Right atrium auricular region (tissue), 2 donors: ENCODE data around the gene RNF111. TPM values are rescaled to one million over a fixed set of nuclear protein-coding genes. Genes with fewer than 3 reads are reported as not detected.
"Not testable (repeated sequence)": the region's sequence is repeated elsewhere in the genome, so short reads cannot be mapped to it uniquely, and the experiment has no call there.

Source experiments
- DNase-seq: peaks from one replicate; pipeline ENCODE4 v3.0.0-alpha.2; 2019; ENCODE audit warnings: low spot score
- H3K27ac ChIP-seq, 2 donors: fragments of 200-600 bp; sonication (generic); 1 replicate in 1 of 2; 2 replicates in 1 of 2; pipeline ENCODE4 v1.5.1; 2016 to 2019
- H3K27me3 ChIP-seq, 2 donors: fragments of 200-600 bp; sonication (generic); one replicate each; pipeline versions ENCODE4 v1.5.1 to v1.6.0; 2017 to 2019
- H3K36me3 ChIP-seq: fragments of 200-600 bp; sonication (generic); one replicate; pipeline ENCODE4 v1.5.1; 2016
- H3K4me1 ChIP-seq, 2 donors: fragments of 200-600 bp; sonication (generic); one replicate each; pipeline versions ENCODE4 v1.5.1 to v1.6.0; 2017 to 2019
- H3K4me3 ChIP-seq, 2 donors: fragments of 200-600 bp; sonication (generic); 1 replicate in 1 of 2; 2 replicates in 1 of 2; pipeline ENCODE4 v1.5.1; 2017 to 2019; ENCODE audit warnings: mild to moderate bottlenecking in 1 of 2, moderate library complexity in 1 of 2
- H3K9me3 ChIP-seq, 2 donors: fragments of 200-600 bp; sonication (generic); one replicate each; pipeline ENCODE4 v1.5.1; 2019
- total RNA-seq, 2 donors: library from RNA; depleted of rRNA; stranded (reverse); fragments of >200 nt; gene quantifications; one replicate each; pipeline ENCODE4 v1.1.0, GENCODE V29; 2016
- TF ChIP-seq, protein P1 (sequence below), 2 donors: fragments of 200-600 bp; sonication (generic); IDR thresholded peaks; one replicate each; pipeline ENCODE4 v1.5.1; 2019; ENCODE audit warnings: antibody characterized with exemption in 2 of 2

The RNF111 gene
- total RNA-seq, 2 donors from 2014 or later, result 9.3 to 15.6 TPM

DNA sequence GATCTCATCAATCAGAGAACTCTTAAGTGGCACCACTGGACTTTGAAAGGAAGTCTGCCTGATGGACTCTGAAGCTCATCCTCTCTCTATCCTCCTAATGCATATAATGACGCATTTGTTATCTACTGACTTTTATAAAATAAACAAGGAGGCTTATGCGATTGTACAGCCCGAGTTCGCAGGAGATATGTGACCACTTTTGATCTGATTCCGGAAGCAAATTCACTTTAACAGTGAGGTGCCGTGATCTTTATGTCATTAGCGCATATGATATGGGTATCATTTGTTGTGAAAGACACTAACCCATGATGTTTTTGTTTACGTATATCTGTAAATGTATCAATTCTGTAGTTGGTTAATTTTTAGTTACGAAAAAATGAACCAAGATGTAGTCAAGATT, 427 bp upstream of the RNF111 start:
- Histone ChIP-seq H3K4me3 (peak overlapping the region; percentile 89 to 96), H3K9me3 (no peaks in the 10 kb centered on the region), H3K27me3 (no peaks in the 10 kb centered on the region), H3K36me3 (no peaks in the 10 kb centered on the region), H3K27ac (peak overlapping the region; percentile 92 to 96), H3K4me1 (peaks cover 0 to 15% of the 10 kb centered on the region in 2 donors)
- TF ChIP-seq, protein P1, sequence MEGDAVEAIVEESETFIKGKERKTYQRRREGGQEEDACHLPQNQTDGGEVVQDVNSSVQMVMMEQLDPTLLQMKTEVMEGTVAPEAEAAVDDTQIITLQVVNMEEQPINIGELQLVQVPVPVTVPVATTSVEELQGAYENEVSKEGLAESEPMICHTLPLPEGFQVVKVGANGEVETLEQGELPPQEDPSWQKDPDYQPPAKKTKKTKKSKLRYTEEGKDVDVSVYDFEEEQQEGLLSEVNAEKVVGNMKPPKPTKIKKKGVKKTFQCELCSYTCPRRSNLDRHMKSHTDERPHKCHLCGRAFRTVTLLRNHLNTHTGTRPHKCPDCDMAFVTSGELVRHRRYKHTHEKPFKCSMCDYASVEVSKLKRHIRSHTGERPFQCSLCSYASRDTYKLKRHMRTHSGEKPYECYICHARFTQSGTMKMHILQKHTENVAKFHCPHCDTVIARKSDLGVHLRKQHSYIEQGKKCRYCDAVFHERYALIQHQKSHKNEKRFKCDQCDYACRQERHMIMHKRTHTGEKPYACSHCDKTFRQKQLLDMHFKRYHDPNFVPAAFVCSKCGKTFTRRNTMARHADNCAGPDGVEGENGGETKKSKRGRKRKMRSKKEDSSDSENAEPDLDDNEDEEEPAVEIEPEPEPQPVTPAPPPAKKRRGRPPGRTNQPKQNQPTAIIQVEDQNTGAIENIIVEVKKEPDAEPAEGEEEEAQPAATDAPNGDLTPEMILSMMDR (IDR thresholded peaks at IDR 0.05), result no peak
- no peak for DNase-seq

DNA sequence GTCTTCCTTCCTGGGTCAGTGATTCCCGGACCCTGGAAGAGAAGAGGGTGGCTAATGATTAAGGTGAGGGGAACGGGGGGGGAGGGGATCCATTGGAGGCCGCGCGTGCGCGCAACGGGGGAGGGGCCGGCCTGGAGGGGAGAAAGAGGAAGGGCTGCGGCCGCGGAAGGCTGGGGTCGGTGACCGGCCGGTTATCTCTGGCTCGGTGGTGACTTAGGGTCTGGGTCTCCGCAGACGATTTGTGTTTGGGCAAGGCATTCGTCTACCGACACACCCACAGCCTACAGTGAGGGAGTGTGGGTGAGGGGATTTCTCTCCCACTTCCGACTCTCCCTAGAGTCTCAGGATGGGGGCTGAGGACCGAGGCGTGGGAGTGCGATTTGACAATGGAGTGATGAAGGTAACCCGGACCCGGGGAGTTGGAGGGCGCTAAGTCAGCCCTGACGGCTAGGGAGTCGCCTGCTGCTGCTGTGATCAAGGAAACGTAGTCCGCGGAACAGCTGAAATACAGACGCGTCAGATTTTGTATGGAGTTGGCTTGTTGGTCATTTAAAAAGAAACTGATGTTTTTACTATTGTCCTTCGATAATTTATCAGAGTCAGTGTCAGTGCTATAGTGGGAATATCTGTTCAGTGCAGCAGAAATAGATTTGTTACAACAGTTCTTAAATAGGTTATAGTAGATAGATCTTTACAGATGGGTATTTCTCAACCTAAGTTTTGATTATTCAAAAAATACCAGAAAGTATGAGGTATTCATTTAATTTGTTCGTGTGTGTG, 733 bp downstream of the RNF111 start:
- TF ChIP-seq, protein P1 (IDR thresholded peaks at IDR 0.05), result no peak
- peak; percentile 61 for DNase-seq
- H3K4me1 ChIP-seq, result peaks cover 0 to 15% of the 10 kb centered on the region in 2 donors
- no peaks in the 10 kb centered on the region for H3K27me3 ChIP-seq
- no peaks in the 10 kb centered on the region for H3K9me3 ChIP-seq
- H3K4me3 ChIP-seq, result peak overlapping the region; percentile 89 to 96
- peak overlapping the region; percentile 92 to 96 for H3K27ac ChIP-seq
- H3K36me3 ChIP-seq, result no peaks in the 10 kb centered on the region

DNA sequence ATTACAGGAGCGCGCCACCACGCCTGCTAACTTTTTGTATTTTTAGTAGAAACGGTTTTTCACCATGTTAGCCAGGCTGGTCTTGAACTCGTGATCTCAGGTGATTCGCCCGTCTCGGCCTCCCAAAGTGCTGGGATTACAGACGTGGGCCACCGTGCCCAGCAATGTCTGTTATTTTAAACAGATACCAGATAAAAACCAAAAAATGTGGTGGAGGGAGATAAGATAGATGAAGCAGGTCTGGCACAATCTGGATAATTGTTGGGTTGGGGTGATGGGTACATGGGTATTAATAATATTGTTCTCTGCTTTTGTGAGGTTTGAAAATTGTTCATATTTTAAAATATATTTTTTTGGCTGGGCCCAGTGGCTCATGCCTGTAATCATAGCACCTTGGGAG, 4.7 kb downstream of the RNF111 start:
- Histone ChIP-seq H3K27ac (no peak overlapping the region), H3K27me3 (no peaks in the 10 kb centered on the region), H3K4me3 (no peak overlapping the region), H3K4me1 (peaks cover 0 to 19% of the 10 kb centered on the region in 2 donors), H3K36me3 (no peaks in the 10 kb centered on the region), H3K9me3 (no peaks in the 10 kb centered on the region)
- TF ChIP-seq, protein P1 (IDR thresholded peaks at IDR 0.05), result no peak
- no peak for DNase-seq

DNA sequence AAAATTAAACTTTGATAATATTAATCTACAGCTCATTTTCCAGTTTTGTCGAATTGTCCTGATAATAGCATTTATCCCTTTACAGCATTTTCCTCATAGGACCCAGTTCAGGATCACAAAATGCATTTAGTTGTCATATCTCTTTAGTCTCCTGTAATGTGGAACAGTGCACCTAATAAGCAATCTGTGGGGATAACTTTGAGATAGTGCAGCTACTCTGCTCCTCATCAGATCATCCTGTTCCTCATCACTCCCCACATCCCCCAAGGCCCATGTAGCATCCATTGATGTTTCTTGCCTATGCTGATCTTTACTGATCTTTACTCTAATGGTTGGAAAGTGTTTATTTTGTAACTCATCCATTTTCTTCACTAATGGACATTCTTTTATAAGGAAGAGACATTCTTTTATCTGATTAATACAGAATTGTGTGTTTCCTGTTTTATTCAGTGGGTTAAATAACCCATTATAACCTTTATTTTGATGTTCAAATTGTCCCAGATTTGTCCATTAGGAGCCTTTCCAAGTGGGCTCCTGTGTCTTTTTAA, 7.5 kb downstream of the RNF111 start:
- TF ChIP-seq, protein P1 (IDR thresholded peaks at IDR 0.05), result no peak
- no peaks in the 10 kb centered on the region for H3K36me3 ChIP-seq
- no peak overlapping the region for H3K4me3 ChIP-seq
- no peaks in the 10 kb centered on the region for H3K27me3 ChIP-seq
- no peak overlapping the region for H3K27ac ChIP-seq
- H3K9me3 ChIP-seq, result no peaks in the 10 kb centered on the region
- no peak for DNase-seq
- peaks cover 0 to 4% of the 10 kb centered on the region in 2 donors for H3K4me1 ChIP-seq

DNA sequence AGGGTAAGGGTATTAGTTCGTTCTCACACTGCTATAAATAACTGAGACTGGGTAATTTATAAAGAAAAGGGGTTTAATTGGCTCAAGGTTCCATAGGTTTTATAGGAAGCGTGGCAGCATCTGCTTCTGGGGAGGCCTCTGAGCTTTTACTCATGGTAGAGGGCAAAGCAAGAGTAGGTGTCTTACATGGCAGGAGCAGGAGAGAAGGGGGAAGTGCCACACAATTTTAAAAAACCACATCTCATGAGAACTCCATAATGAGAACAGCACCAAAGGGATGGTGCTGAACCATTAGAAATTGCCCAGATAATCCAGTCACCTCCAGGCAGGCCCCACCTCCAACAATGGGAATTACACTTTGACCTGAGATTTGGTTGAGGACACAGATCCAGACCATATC, 12.2 kb downstream of the RNF111 start:
- H3K4me3 ChIP-seq, result no peak overlapping the region
- H3K4me1 ChIP-seq, result peaks cover 0 to 4% of the 10 kb centered on the region in 2 donors
- H3K36me3 ChIP-seq, result no peaks in the 10 kb centered on the region
- H3K27ac ChIP-seq, result no peak overlapping the region
- H3K27me3 ChIP-seq, result no peaks in the 10 kb centered on the region
- H3K9me3 ChIP-seq, result no peaks in the 10 kb centered on the region
- DNase-seq, result no peak
- TF ChIP-seq, protein P1 (IDR thresholded peaks at IDR 0.05), result no peak

DNA sequence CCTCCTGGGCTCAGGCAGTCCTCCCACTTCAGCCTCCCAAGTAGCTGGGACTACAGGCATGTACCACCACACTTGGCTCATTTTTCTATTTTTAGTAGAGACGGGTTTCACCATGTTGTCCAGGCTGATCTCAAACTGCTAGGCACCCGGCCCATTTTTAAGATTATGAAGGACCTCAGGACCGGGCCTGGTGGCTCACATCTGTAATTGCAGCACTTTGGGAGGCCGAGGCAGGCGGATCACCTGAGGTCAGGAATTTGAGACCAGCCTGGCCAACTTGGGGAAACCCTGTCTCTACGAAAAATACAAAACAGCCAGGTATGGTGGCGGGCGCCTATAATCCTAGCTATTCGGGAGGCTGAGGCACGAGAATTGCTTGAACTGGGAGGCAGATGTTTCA, 12.8 kb downstream of the RNF111 start:
- H3K27me3 ChIP-seq, DNase-seq, H3K4me3 ChIP-seq, H3K4me1 ChIP-seq, H3K36me3 ChIP-seq, H3K27ac ChIP-seq, H3K9me3 ChIP-seq: not testable (repeated sequence)
